Colonic mucosa (tissue), 4 donors: ENCODE results near the gene KRT6C. TPM values are rescaled to one million over a fixed set of nuclear protein-coding genes. Genes with fewer than 3 reads are reported as not detected.

ENCODE experiments used
- DNase-seq: peaks from one replicate; pipeline ENCODE4 v3.0.0-alpha.2; 2020
- H3K27ac ChIP-seq: fragments of 200-600 bp; one replicate; pipeline ENCODE4 v1.8.0; 2021
- H3K27me3 ChIP-seq: fragments of 200-600 bp; one replicate; pipeline ENCODE4 v1.8.0; 2021
- H3K36me3 ChIP-seq: fragments of 200-600 bp; one replicate; pipeline ENCODE4 v1.8.0; 2021
- H3K4me1 ChIP-seq: fragments of 200-600 bp; one replicate; pipeline ENCODE4 v1.8.0; 2021; ENCODE audit warnings: mild to moderate bottlenecking
- H3K4me3 ChIP-seq: fragments of 200-600 bp; one replicate; pipeline ENCODE4 v1.8.0; 2021
- H3K9ac ChIP-seq, 2 donors: one replicate each; pipeline ENCODE4 v1.7.0; 2013; ENCODE audit warnings: control low read depth in 2 of 2, low read depth in 2 of 2, low read length in 2 of 2
- H3K9me3 ChIP-seq: fragments of 200-600 bp; one replicate; pipeline ENCODE4 v1.8.0; 2021
- CTCF ChIP-seq: fragments of 200-600 bp; IDR thresholded peaks from one replicate; pipeline ENCODE4 v1.8.0; 2022; ENCODE audit warnings: antibody characterized with exemption, mild to moderate bottlenecking
- intact Hi-C: fragments of 100-400 bp; cut with DNase I; formaldehyde crosslinking; loops from one replicate; pipeline ENCODE4 v1.14.1; 2022
- total RNA-seq, 2 donors: library from RNA; stranded (reverse); fragmentation: NEBNext Ultra II Directional in 1 of 2; extraction: Animal tissue kit (Norgen Biotek cat#: 25700) in 1 of 2; gene quantifications; one replicate each; pipeline ENCODE4 v1.2.1, GENCODE V29; 2021
- donor health status: healthy.
- donor health status: DM: no; HTN: no; CAD: no.
- donor health status: DM: no; HTN: no; CAD: no.

KRT6C gene
- total RNA-seq, 2 donors from 2014 or later, result not detected

- TF ChIP-seq CTCF, result no peak
- Histone ChIP-seq H3K36me3 (no peaks in the 10 kb centered on the region), H3K27ac (no peak overlapping the region), H3K27me3 (no peaks in the 10 kb centered on the region), H3K4me1 (no peaks in the 10 kb centered on the region), H3K9ac (no peak overlapping the region), H3K9me3 (no peaks in the 10 kb centered on the region), H3K4me3 (no peak overlapping the region)
- DNase-seq, result no peak
- intact Hi-C loops, result no loop called here
These were observed 40.9 kb downstream of the KRT6C start for GRCh38 chr12:52432559-52433207.

GRCh38 chr12:52428121-52428520, 45.5 kb downstream of the KRT6C start:
- Histone ChIP-seq H3K4me1 (no peaks in the 10 kb centered on the region), H3K27ac (no peak overlapping the region), H3K9me3 (no peaks in the 10 kb centered on the region), H3K4me3 (no peak overlapping the region), H3K9ac (no peak overlapping the region), H3K27me3 (no peaks in the 10 kb centered on the region), H3K36me3 (no peaks in the 10 kb centered on the region)
- intact Hi-C loops, result no loop called here
- no peak for DNase-seq
- no peak for TF ChIP-seq CTCF

GRCh38 chr12:52427083-52427482, 46.5 kb downstream of the KRT6C start:
- Histone ChIP-seq H3K4me1 (no peaks in the 10 kb centered on the region), H3K36me3 (no peaks in the 10 kb centered on the region), H3K27ac (no peak overlapping the region), H3K9ac (no peak overlapping the region), H3K4me3 (no peak overlapping the region), H3K27me3 (no peaks in the 10 kb centered on the region), H3K9me3 (no peaks in the 10 kb centered on the region)
- no peak for TF ChIP-seq CTCF
- DNase-seq, result no peak
- intact Hi-C loops, result no loop called here

GRCh38 chr12:52426034-52426433, 47.6 kb downstream of the KRT6C start:
- TF ChIP-seq CTCF, result no peak
- H3K9me3 ChIP-seq, result no peaks in the 10 kb centered on the region
- H3K27ac ChIP-seq, result no peak overlapping the region
- no peaks in the 10 kb centered on the region for H3K36me3 ChIP-seq
- intact Hi-C loops, result no loop called here
- H3K9ac ChIP-seq, result no peak overlapping the region
- DNase-seq, result no peak
- no peaks in the 10 kb centered on the region for H3K4me1 ChIP-seq
- H3K27me3 ChIP-seq, result no peaks in the 10 kb centered on the region
- no peak overlapping the region for H3K4me3 ChIP-seq

DNA sequence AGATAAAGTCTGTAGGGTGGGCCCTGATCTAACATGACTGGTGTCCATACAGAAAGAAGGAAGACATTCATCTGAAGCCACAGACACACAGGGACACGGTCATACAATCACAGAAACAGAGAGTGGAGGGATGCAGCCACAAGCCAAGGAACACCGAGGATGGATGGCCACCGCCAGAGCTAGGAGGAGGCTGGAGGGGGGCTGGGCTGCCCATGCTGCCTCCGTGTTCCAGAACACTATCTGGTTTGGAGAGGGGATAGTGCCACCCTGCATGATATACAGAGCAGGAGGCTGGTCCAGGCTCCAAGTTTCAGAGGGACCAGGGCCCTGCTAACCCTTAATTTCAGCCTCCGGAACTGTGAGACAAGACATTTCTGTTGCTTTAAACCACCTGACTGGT, 48.1 kb downstream of the KRT6C start:
- Histone ChIP-seq H3K4me1 (no peaks in the 10 kb centered on the region), H3K27ac (no peak overlapping the region), H3K4me3 (no peak overlapping the region), H3K9ac (no peak overlapping the region), H3K9me3 (no peaks in the 10 kb centered on the region), H3K36me3 (no peaks in the 10 kb centered on the region), H3K27me3 (no peaks in the 10 kb centered on the region)
- TF ChIP-seq CTCF, result no peak
- DNase-seq, result no peak
- intact Hi-C loops, result no loop called here
